AG04449 (cell line): ENCODE data around the gene NLN.

Experiments
- CTCF ChIA-PET: fragments of 350-600 bp; formaldehyde crosslinking; extraction: SDS; loops from one replicate; lab custom pipeline; 2021; ENCODE audit warnings: antibody characterized with exemption; lab: Yijun Ruan, JAX
- POLR2A ChIA-PET: fragments of 400-600, 350-600 bp; formaldehyde crosslinking; extraction: SDS; loops from one replicate; lab custom pipeline; 2020; ENCODE audit warnings: antibody characterized with exemption, inconsistent platforms; lab: Yijun Ruan, JAX
- DNase-seq: peaks from one replicate; pipeline ENCODE4 v3.0.0-alpha.2; 2010; ENCODE audit warnings: low read depth, low spot score
- H3K4me3 ChIP-seq: 2 replicates; pipeline ENCODE4 v1.5.1; 2011; ENCODE audit warnings: low read depth, mild to moderate bottlenecking, control low read depth, low read length
- TF ChIP-seq, protein P1 (sequence below): IDR thresholded peaks from one replicate; pipeline ENCODE4 v1.5.1; 2011; ENCODE audit warnings: mild to moderate bottlenecking, moderate library complexity, low read length, control low read depth, inconsistent platforms; ENCODE audit not compliant: insufficient read depth; ENCODE audit errors: missing control alignments

Gene NLN

DNA sequence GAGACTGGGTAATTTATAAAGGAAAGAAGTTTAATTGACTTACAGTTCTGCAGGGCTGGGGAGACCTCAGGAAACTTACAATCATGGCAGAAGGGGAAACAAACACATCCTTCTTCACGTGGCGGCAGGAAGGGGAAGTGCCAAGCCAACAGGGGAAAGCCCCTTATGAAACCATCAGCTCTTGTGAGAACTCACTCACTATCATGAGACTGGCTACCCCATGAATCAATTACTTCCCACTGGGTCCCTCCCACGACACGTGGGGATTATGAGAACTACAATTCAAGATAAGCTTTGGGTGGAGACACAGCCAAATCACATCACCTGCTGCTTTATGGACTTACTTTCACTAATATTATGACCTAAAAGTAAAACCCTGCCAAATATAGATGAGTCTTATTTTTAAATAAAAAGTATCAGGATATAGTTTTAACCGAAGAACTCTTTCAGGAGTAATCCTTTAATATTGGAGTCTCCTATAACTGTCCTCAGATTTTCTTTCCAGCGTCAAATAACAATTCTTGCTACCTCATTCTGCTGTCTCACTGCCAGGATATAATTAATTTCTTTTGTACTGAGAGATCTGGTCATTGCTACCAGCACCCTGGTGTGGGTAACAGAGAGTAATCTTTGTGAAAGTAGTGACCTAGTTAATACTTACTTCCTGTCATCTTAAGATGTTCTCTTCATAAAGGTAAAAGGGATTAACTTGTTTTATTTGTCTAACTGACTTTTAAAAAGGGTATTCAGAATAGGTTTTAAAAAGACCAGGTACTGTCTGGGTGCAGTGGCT is 68.6 kb downstream of the NLN start:
- POLR2A ChIA-PET = no interaction called here
- CTCF ChIA-PET = no interaction called here
- TF ChIP-seq, protein P1, sequence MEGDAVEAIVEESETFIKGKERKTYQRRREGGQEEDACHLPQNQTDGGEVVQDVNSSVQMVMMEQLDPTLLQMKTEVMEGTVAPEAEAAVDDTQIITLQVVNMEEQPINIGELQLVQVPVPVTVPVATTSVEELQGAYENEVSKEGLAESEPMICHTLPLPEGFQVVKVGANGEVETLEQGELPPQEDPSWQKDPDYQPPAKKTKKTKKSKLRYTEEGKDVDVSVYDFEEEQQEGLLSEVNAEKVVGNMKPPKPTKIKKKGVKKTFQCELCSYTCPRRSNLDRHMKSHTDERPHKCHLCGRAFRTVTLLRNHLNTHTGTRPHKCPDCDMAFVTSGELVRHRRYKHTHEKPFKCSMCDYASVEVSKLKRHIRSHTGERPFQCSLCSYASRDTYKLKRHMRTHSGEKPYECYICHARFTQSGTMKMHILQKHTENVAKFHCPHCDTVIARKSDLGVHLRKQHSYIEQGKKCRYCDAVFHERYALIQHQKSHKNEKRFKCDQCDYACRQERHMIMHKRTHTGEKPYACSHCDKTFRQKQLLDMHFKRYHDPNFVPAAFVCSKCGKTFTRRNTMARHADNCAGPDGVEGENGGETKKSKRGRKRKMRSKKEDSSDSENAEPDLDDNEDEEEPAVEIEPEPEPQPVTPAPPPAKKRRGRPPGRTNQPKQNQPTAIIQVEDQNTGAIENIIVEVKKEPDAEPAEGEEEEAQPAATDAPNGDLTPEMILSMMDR = no peak
- no peak overlapping the region for H3K4me3 ChIP-seq
- no peak for DNase-seq

DNA sequence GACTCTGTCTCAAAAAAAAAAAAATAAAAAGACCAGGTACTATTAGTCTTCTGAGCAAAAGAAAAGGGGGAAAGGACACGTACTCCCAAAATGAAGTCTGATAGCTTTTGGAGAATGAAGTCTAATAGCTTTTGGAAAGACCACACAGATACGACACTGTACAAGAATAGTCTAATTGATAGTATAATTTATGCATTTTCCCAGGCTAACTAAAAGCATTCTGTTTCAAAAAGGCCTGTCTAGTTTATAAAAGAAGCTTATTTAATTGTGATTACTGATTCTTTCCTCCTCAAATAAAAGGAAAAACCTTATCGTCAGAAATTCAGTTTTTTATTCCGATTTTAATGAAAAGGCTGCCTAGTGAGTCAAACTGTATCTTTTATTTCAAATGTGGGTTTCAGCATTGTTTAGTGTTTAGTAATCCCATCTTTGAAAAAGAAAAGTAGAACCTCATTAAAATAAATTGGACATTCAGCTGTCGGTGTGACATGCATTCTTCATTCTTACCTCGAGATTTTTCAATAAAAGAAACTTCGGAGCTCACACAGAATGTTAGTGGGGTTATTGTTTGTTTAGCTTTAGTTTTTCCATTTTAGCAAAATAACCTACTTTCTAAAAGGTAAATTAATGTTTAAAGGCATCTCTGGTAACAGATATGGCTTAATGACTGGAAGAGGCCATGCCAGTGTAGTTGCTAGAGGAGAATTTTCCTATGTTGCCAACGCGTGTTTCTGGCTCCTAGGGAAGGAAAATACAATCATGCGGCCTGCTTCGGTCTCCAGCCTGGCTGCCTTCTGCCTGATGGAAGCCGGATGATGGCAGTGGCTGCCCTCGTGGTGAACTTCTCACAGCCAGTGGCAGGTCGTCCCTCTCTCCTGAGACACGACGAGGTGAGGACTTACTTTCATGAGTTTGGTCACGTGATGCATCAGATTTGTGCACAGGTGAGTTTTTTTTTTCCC is 70.0 kb downstream of the NLN start:
- TF ChIP-seq, protein P1 = no peak
- DNase-seq = no peak
- H3K4me3 ChIP-seq = no peak overlapping the region
- ChIA-PET CTCF (no interaction called here), POLR2A (no interaction called here)

DNA sequence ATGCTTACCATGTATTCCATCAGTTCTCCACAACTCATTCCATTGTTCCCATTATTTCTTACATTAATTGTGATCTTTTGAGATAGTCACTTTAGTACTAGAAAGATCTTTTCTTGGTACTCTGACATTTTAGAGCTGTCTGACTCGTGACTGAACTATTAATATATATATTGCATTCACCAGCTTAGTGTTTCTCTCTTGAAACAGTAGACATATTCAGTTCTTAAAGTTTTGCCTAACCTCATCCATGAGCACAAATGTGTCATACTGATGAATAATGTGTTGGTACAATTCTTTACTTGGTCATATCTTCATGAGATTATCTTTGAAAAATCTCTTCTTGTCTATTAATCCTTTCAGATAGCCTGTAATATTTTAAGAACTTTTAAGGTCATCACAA is 74.3 kb downstream of the NLN start:
- ChIA-PET POLR2A (no interaction called here), CTCF (interaction anchor here (1.0 kb wide), 1 partner anchor 39 kb away, joined by 3 read pairs; no protein-coding TSS in a partner anchor)
- no peak overlapping the region for H3K4me3 ChIP-seq
- TF ChIP-seq, protein P1 = no peak
- no peak for DNase-seq

DNA sequence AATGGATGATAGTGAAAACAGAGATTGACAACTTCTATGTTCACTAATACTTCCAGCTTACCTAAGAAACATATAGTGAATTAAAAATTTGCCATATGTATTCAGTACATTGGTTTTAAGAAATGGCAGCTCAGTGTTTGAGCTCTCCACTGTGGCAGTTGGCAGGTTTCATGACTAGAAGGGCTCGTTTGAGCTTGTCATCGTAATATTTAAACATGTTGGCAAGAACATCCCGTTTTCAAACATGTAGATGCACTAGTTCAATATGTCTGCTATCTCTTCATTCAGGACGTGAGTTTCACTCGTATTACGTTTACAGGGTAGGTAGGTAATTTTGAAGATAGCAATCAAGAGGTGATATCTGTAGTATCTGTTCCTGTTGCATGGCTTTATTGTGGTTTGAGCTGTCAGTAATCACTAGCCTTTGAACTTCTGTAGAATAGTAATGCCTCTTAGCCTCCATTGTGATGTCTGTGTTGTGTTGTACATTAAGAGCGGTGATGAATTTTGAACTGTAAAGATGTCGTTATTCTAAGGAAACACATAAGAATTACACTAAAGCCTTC is 74.8 kb downstream of the NLN start:
- DNase-seq = no peak
- TF ChIP-seq, protein P1 = no peak
- H3K4me3 ChIP-seq = no peak overlapping the region
- CTCF ChIA-PET = interaction anchor here (1.0 kb wide), 1 partner anchor 39 kb away, joined by 3 read pairs; no protein-coding TSS in a partner anchor
- POLR2A ChIA-PET = no interaction called here

DNA sequence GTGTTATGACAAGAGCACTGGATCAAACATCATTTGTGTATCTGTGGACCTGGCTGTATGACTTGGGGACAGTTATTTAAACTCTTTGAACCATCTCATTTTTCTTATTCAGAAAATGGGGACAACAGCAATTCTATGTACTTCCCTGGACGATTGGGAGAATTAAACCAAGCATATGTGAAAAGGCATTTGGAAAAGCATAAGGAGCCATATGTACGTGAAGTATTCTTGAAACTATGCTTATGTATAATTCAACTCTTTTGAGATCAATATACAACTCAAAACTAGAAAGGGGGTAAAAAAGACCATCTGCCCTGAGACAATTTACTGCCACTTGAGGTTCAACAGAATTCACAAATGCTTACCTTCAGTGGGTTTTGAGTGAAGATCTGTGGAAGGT is 75.5 kb downstream of the NLN start:
- ChIA-PET POLR2A (no interaction called here), CTCF (no interaction called here)
- no peak for DNase-seq
- H3K4me3 ChIP-seq = no peak overlapping the region
- TF ChIP-seq, protein P1 = no peak
